Measurements from ENCODE around the gene TMEM220. TPM values are rescaled to one million over a fixed set of nuclear protein-coding genes. Genes with fewer than 3 reads are reported as not detected.
A peak's percentile ranks its signal among the peaks of the same experiment; 100 is the strongest.

TMEM220 gene
- 10 to 100 TPM; 14.5 to 17.6 TPM for total RNA-seq

DNA sequence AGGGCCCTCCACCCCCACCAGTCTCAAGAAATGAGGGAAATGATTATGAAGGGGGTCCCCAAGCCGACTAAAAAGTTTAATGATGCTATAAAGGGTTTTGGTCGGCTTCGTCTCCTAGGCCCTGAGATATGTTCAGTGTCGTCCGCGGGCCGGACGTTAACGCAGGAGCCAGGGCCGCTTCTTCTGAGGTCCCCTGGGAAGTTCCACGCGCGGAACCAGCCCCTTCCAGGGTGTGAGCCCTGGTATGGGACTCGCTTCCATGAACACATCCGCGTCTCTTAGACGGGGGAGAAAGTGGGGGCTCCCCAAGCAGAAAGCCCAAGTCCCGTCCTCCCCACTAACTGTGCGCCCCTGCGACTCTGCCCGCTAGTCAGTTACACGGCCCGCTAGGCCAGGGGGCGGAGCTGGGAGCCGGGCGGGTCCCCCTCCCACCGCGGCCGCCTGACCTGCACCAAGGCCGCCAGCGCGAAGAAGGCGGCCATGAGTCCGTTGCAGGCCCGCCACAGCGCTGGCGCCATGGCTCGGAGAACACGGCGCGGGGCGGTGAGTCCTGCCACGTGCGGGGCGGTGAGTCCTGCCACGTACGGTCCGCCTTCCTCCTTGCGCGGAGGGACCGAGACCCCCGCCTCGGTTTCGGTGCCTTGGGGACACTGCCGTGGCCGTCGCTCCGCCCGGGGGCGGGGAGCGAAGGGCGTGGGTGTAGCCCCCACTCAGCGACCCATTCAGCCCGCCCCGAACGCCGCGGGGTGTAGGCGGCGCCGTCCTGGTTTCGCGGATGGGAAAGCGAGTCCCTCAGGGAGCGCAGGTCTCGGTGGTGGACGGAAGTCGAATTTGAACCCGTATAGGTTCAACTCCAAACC, at the start of gene TMEM220:
TSS of gene TMEM220 (minus strand) at position 690 of the 860 bp plus-strand sequence. CDS start at position 518, 172 bp downstream.
- Histone ChIP-seq H3K27ac (peak within 1 kb of the TSS; percentile 87), H3K4me3 (peak within 1 kb of the TSS; percentile 65), H3K4me1 (no peaks in the 10 kb centered on the region), H3K9ac (ENCODE audit: low read depth in 2 of 2, low read length in 2 of 2) (peak within 1 kb of the TSS; percentile 79 to 87), H3K27me3 (no peaks in the 10 kb centered on the region), H3K36me3 (no peaks in the 10 kb centered on the region), H3K9me3 (no peaks in the 10 kb centered on the region)
- TF ChIP-seq, protein P1, sequence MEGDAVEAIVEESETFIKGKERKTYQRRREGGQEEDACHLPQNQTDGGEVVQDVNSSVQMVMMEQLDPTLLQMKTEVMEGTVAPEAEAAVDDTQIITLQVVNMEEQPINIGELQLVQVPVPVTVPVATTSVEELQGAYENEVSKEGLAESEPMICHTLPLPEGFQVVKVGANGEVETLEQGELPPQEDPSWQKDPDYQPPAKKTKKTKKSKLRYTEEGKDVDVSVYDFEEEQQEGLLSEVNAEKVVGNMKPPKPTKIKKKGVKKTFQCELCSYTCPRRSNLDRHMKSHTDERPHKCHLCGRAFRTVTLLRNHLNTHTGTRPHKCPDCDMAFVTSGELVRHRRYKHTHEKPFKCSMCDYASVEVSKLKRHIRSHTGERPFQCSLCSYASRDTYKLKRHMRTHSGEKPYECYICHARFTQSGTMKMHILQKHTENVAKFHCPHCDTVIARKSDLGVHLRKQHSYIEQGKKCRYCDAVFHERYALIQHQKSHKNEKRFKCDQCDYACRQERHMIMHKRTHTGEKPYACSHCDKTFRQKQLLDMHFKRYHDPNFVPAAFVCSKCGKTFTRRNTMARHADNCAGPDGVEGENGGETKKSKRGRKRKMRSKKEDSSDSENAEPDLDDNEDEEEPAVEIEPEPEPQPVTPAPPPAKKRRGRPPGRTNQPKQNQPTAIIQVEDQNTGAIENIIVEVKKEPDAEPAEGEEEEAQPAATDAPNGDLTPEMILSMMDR (IDR thresholded peaks at IDR 0.05): no peak
- intact Hi-C loops (cut with DNase I): no loop called here
- peak; percentile 77 for DNase-seq

GRCh38 chr17:10779609-10780008, 49.8 kb upstream of the TMEM220 start:
- Histone ChIP-seq H3K27me3 (no peaks in the 10 kb centered on the region), H3K4me3 (no peak overlapping the region), H3K27ac (peak overlapping the region; percentile 18), H3K4me1 (no peaks in the 10 kb centered on the region), H3K9me3 (no peaks in the 10 kb centered on the region), H3K36me3 (no peaks in the 10 kb centered on the region), H3K9ac (ENCODE audit: low read depth in 2 of 2, low read length in 2 of 2) (no peak overlapping the region)
- no peak for DNase-seq
- TF ChIP-seq, protein P1 (IDR thresholded peaks at IDR 0.05): no peak
- intact Hi-C loops (cut with DNase I): no loop called here

GRCh38 chr17:10777890-10778289, 48.1 kb upstream of the TMEM220 start:
- DNase-seq: peak; percentile 57
- H3K9ac ChIP-seq (ENCODE audit: low read depth in 2 of 2, low read length in 2 of 2): no peak overlapping the region
- peak overlapping the region; percentile 90 for H3K27ac ChIP-seq
- H3K4me3 ChIP-seq: no peak overlapping the region
- no peaks in the 10 kb centered on the region for H3K9me3 ChIP-seq
- H3K36me3 ChIP-seq: no peaks in the 10 kb centered on the region
- H3K4me1 ChIP-seq: no peaks in the 10 kb centered on the region
- intact Hi-C loops (cut with DNase I): no loop called here
- no peaks in the 10 kb centered on the region for H3K27me3 ChIP-seq
- TF ChIP-seq, protein P1 (IDR thresholded peaks at IDR 0.05): no peak

DNA sequence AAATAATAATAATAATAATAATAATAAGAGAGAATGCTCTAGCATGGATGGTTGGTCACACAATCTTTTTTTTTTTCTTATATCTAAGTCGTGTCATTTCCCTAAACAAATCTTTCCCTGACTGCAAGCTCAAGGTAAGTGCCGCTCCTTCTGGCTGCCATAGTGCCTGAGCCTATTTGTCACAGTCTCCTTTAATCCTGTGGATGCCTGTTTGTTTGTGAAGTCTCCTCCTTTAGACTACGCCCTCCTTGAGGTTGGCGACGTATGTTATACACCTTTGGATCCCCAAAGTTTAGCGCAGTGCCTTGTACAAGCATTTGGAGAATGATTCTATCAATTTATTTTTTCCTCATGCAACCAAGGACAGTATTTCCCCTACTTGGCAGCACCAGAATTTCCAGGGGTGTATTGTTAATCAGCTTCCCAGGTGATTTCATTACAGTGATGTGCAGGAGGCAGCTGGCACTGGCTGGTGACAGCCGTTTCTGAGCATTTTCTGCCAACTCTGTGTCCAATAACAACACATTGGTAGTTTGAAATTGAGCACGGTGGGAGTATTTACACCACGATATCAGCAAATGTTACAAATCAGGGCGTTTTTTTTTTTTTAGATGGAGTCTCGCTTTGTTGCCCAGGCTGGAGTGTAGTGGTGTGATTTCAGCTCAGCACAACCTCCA, 47.4 kb upstream of the TMEM220 start:
- Histone ChIP-seq H3K4me1 (no peaks in the 10 kb centered on the region), H3K4me3 (no peak overlapping the region), H3K9me3 (no peaks in the 10 kb centered on the region), H3K9ac (ENCODE audit: low read depth in 2 of 2, low read length in 2 of 2) (peak overlapping the region in 1 of 2 donors; percentile 53), H3K36me3 (no peaks in the 10 kb centered on the region), H3K27ac (peak overlapping the region; percentile 90), H3K27me3 (no peaks in the 10 kb centered on the region)
- DNase-seq: peak; percentile 49
- intact Hi-C loops (cut with DNase I): no loop called here
- TF ChIP-seq, protein P1 (IDR thresholded peaks at IDR 0.05): no peak

DNA sequence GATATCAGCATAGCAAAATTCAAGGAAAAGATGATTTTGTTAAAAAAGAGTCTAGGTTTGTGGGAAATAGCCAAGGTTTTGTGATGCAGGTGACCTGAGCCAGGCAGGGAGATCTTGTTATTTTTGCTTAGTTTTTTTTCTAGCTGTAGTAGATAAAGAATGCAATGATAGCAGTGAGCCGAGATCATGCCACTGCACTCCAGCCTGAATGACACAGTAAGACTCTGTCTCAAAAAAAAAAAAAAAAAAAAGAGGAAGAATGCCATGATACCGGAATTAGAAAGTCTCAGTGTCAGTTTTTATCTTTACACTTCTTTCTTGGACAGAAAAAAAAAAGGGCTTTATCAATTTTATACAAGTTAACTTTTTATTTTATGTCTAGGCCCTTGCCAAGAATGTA, 46.6 kb upstream of the TMEM220 start:
- Histone ChIP-seq H3K9me3 (no peaks in the 10 kb centered on the region), H3K9ac (ENCODE audit: low read depth in 2 of 2, low read length in 2 of 2) (no peak overlapping the region), H3K27me3 (no peaks in the 10 kb centered on the region), H3K36me3 (no peaks in the 10 kb centered on the region), H3K4me3 (no peak overlapping the region), H3K4me1 (no peaks in the 10 kb centered on the region), H3K27ac (peak overlapping the region; percentile 90)
- TF ChIP-seq, protein P1 (IDR thresholded peaks at IDR 0.05): no peak
- intact Hi-C loops (cut with DNase I): no loop called here
- DNase-seq: no peak
